Measurements from ENCODE around the gene LTBP1.

Gene LTBP1

DNA sequence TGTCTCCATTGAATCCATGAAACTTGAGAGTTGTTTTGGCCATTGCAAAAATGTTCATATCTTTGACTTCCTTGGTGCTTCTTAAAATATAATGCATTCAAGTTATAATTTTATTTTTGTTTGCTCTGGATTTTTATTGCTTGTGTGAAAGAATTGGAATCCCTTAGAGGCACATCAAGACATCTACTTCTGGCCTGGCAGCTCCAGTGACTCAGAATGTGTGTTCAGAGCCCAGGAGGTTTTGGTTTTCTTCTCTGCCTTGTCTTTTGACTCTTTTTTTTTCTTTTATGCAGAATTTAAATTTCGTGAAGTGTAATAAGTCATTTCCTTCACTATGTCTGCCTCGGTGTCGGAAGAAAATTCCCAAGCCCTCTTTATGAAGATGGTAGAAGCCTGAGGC, 180.2 kb downstream of the LTBP1 start:
- Histone ChIP-seq H3K36me3 (ENCODE audit: low read depth) (no peaks in the 10 kb centered on the region), H3K9me3 (ENCODE audit: severe bottlenecking) (no peaks in the 10 kb centered on the region), H3K4me3 (ENCODE audit: severe bottlenecking) (no peak overlapping the region), H3K4me1 (ENCODE audit: insufficient read depth, poor library complexity, severe bottlenecking) (peaks cover 7% of the 10 kb centered on the region), H3K27ac (ENCODE audit: poor library complexity, severe bottlenecking) (no peak overlapping the region), H3K27me3 (ENCODE audit: insufficient read depth, poor library complexity, severe bottlenecking) (no peaks in the 10 kb centered on the region)
- TF ChIP-seq, protein P1, sequence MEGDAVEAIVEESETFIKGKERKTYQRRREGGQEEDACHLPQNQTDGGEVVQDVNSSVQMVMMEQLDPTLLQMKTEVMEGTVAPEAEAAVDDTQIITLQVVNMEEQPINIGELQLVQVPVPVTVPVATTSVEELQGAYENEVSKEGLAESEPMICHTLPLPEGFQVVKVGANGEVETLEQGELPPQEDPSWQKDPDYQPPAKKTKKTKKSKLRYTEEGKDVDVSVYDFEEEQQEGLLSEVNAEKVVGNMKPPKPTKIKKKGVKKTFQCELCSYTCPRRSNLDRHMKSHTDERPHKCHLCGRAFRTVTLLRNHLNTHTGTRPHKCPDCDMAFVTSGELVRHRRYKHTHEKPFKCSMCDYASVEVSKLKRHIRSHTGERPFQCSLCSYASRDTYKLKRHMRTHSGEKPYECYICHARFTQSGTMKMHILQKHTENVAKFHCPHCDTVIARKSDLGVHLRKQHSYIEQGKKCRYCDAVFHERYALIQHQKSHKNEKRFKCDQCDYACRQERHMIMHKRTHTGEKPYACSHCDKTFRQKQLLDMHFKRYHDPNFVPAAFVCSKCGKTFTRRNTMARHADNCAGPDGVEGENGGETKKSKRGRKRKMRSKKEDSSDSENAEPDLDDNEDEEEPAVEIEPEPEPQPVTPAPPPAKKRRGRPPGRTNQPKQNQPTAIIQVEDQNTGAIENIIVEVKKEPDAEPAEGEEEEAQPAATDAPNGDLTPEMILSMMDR (IDR thresholded peaks at IDR 0.05; ENCODE audit: poor library complexity, severe bottlenecking), result no peak
- DNase-seq (ENCODE audit: low spot score) (no peak), ATAC-seq (ENCODE audit: low read depth) (no peak)

DNA sequence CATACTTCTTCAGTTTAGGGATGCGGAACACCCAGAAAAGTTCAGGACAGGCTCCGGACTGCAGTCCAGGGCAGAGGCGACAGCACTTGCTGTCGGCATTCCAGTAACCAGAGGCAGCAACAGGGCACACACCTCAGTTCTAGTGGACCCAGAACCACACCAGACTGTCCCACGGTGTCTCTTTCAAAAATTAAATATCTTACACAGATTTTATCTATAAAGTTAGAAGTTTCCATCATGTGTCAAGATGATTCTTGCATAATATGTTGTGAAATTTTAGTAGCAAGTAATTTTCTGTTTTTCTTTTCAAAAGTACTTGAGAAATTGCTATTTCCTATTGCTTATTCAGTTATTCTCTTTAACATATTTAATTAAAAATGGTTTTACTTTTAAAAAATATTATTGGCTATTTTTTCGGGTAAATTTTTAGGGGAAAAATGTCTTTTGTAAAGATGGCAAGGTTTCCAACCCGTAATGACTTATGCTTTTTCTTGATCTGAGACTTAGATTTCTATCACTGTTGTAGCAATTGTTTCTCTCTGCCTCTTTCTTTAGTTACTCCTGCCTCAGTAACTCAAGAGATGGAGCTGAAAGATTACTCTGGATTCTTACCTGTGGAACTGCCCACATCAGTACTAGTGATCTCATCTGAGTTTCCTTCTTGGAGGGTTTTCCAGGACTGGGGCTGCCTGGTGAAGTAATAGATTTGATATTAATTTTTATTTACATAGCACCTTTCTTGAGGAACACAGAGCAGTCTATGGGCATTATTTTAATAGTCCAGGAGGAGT, 182.7 kb downstream of the LTBP1 start:
- ATAC-seq (ENCODE audit: low read depth), result no peak
- DNase-seq (ENCODE audit: low spot score), result no peak
- Histone ChIP-seq H3K27me3 (ENCODE audit: insufficient read depth, poor library complexity, severe bottlenecking) (no peaks in the 10 kb centered on the region), H3K4me3 (ENCODE audit: severe bottlenecking) (no peak overlapping the region), H3K27ac (ENCODE audit: poor library complexity, severe bottlenecking) (no peak overlapping the region), H3K4me1 (ENCODE audit: insufficient read depth, poor library complexity, severe bottlenecking) (peaks cover 14% of the 10 kb centered on the region), H3K9me3 (ENCODE audit: severe bottlenecking) (no peaks in the 10 kb centered on the region), H3K36me3 (ENCODE audit: low read depth) (no peaks in the 10 kb centered on the region)
- TF ChIP-seq, protein P1 (IDR thresholded peaks at IDR 0.05; ENCODE audit: poor library complexity, severe bottlenecking), result no peak

GRCh38 chr2:33130054-33130447, 183.3 kb downstream of the LTBP1 start:
- Histone ChIP-seq H3K27me3 (ENCODE audit: insufficient read depth, poor library complexity, severe bottlenecking) (no peaks in the 10 kb centered on the region), H3K4me3 (ENCODE audit: severe bottlenecking) (no peak overlapping the region), H3K4me1 (ENCODE audit: insufficient read depth, poor library complexity, severe bottlenecking) (peaks cover 14% of the 10 kb centered on the region), H3K9me3 (ENCODE audit: severe bottlenecking) (no peaks in the 10 kb centered on the region), H3K36me3 (ENCODE audit: low read depth) (no peaks in the 10 kb centered on the region), H3K27ac (ENCODE audit: poor library complexity, severe bottlenecking) (no peak overlapping the region)
- ATAC-seq (ENCODE audit: low read depth) (no peak), DNase-seq (ENCODE audit: low spot score) (no peak)
- TF ChIP-seq, protein P1 (IDR thresholded peaks at IDR 0.05; ENCODE audit: poor library complexity, severe bottlenecking), result no peak

GRCh38 chr2:33130544-33130943, 183.8 kb downstream of the LTBP1 start:
- no peaks in the 10 kb centered on the region for H3K36me3 ChIP-seq (ENCODE audit: low read depth)

More at GRCh38 chr2:33130544-33130943, 183.8 kb downstream of the LTBP1 start:
- no peak overlapping the region for H3K27ac ChIP-seq (ENCODE audit: poor library complexity, severe bottlenecking)
- TF ChIP-seq, protein P1 (IDR thresholded peaks at IDR 0.05; ENCODE audit: poor library complexity, severe bottlenecking), result no peak
- ATAC-seq (ENCODE audit: low read depth), result no peak
- no peak overlapping the region for H3K4me3 ChIP-seq (ENCODE audit: severe bottlenecking)
- H3K9me3 ChIP-seq (ENCODE audit: severe bottlenecking), result no peaks in the 10 kb centered on the region
- no peaks in the 10 kb centered on the region for H3K27me3 ChIP-seq (ENCODE audit: insufficient read depth, poor library complexity, severe bottlenecking)
- no peak for DNase-seq (ENCODE audit: low spot score)
- H3K4me1 ChIP-seq (ENCODE audit: insufficient read depth, poor library complexity, severe bottlenecking), result peaks cover 14% of the 10 kb centered on the region

Measured in RWPE2 (cell line).